Prostate gland (tissue), 2 donors: ENCODE results near the gene INTS1. TPM values are rescaled to one million over a fixed set of nuclear protein-coding genes. Genes with fewer than 3 reads are reported as not detected.

Experiments
- DNase-seq: peaks from one replicate; pipeline ENCODE4 v3.0.0-alpha.2; 2019; ENCODE audit warnings: low spot score
- H3K27ac ChIP-seq, 2 donors: fragments of 200-600 bp; sonication (generic); 2 replicates each; pipeline ENCODE4 v1.5.1; 2017 to 2019
- H3K27me3 ChIP-seq: fragments of 200-600 bp; sonication (generic); replicated peaks from 2 replicates; pipeline ENCODE4 v1.5.1; 2019; ENCODE audit not compliant: insufficient read depth
- H3K36me3 ChIP-seq, 2 donors: fragments of 200-600 bp; sonication (generic); 1 replicate in 1 of 2; 2 replicates in 1 of 2; pipeline versions ENCODE4 v1.5.1 to v1.8.1; 2017 to 2019
- H3K4me1 ChIP-seq: fragments of 200-600 bp; sonication (generic); replicated peaks from 2 replicates; pipeline ENCODE4 v1.5.1; 2019
- H3K4me3 ChIP-seq, 2 donors: fragments of 200-600 bp; sonication (generic); 2 replicates each; pipeline ENCODE4 v1.5.1; 2017 to 2019
- H3K9me3 ChIP-seq: fragments of 200-600 bp; sonication (generic); 2 replicates; pipeline ENCODE4 v1.5.1; 2017
- CTCF ChIP-seq, 4 experiments: fragments of 200-600 bp in 2 of 4; fragments of 450-650 bp in 2 of 4; sonication (generic) in 2 of 4; IDR thresholded peaks; 1 replicate in 3 of 4; 2 replicates in 1 of 4; pipeline ENCODE4 v1.5.1; 2016 to 2019; ENCODE audit warnings: antibody characterized with exemption in 4 of 4, mild to moderate bottlenecking in 2 of 4, moderate library complexity in 2 of 4
- POLR2A ChIP-seq: fragments of 450-650 bp; IDR thresholded peaks from one replicate; pipeline ENCODE4 v1.6.1; 2016; ENCODE audit warnings: antibody characterized with exemption, mild to moderate bottlenecking
- POLR2AphosphoS5 ChIP-seq: sonication (generic); formaldehyde crosslinking; IDR thresholded peaks from one replicate; pipeline ENCODE4 v1.6.1; 2017; ENCODE audit warnings: antibody characterized with exemption
- WGBS: methylation state at CpG from one replicate; pipeline ENCODE4 v1.1.5; 2018; 5-methylcytosine and 5-hydroxymethylcytosine counted together
- intact Hi-C: fragments of 100-400 bp; cut with DNase I; formaldehyde crosslinking; loops from one replicate; pipeline ENCODE4 v1.14.2; 2022
- total RNA-seq, 2 donors: library from RNA; depleted of rRNA; stranded (reverse); fragments of >200 nt; gene quantifications; one replicate each; pipeline ENCODE4 v1.1.0, GENCODE V29; 2016

The INTS1 gene
- total RNA-seq, 2 donors from 2014 or later = 64.9 to 146 TPM

- H3K36me3 ChIP-seq = peaks cover 4 to 22% of the 10 kb centered on the region in 2 donors
- TF ChIP-seq CTCF (IDR thresholded peaks at IDR 0.05) (no peak), POLR2AphosphoS5 (no peak), POLR2A (no peak)
- H3K4me3 ChIP-seq = no peak overlapping the region
- no peak for DNase-seq
- no peaks in the 10 kb centered on the region for H3K27me3 ChIP-seq
- intact Hi-C loops = no loop called here
- no peak overlapping the region for H3K27ac ChIP-seq
- 86% methylated on average over 21 of the region's 21 CpGs for WGBS
- H3K9me3 ChIP-seq = no peaks in the 10 kb centered on the region
- H3K4me1 ChIP-seq = peaks cover 15% of the 10 kb centered on the region
Measured at GRCh38 chr7:1542329-1542728, 38.1 kb upstream of the INTS1 start.

- 89% methylated on average over 28 of the region's 33 CpGs for WGBS
- H3K36me3 ChIP-seq = peaks cover 4 to 22% of the 10 kb centered on the region in 2 donors
Measured at GRCh38 chr7:1541431-1542162, 37.4 kb upstream of the INTS1 start.

GRCh38 chr7:1540776-1541271 lies 36.6 kb upstream of the INTS1 start:
- Histone ChIP-seq H3K27ac (no peak overlapping the region), H3K4me1 (peaks cover 20% of the 10 kb centered on the region), H3K27me3 (no peaks in the 10 kb centered on the region), H3K4me3 (no peak overlapping the region), H3K36me3 (peaks cover 4 to 22% of the 10 kb centered on the region in 2 donors), H3K9me3 (no peaks in the 10 kb centered on the region)
- 90% methylated on average over 31 of the region's 31 CpGs for WGBS
- intact Hi-C loops = no loop called here
- no peak for DNase-seq
- TF ChIP-seq POLR2AphosphoS5 (no peak), CTCF (IDR thresholded peaks at IDR 0.05) (no peak), POLR2A (no peak)

More at GRCh38 chr7:1541431-1542162, 37.4 kb upstream of the INTS1 start:
- H3K4me1 ChIP-seq = peaks cover 18% of the 10 kb centered on the region
- H3K9me3 ChIP-seq = no peaks in the 10 kb centered on the region
- H3K27ac ChIP-seq = no peak overlapping the region
- intact Hi-C loops = no loop called here
- TF ChIP-seq CTCF (IDR thresholded peaks at IDR 0.05) (no peak), POLR2A (no peak), POLR2AphosphoS5 (no peak)
- H3K27me3 ChIP-seq = no peaks in the 10 kb centered on the region
- DNase-seq = no peak
- no peak overlapping the region for H3K4me3 ChIP-seq

GRCh38 chr7:1539882-1540775 lies 35.9 kb upstream of the INTS1 start:
- WGBS = 93% methylated on average over 60 of the region's 73 CpGs
- TF ChIP-seq POLR2AphosphoS5 = no peak
- TF ChIP-seq CTCF (IDR thresholded peaks at IDR 0.05) = no peak
- no peak for TF ChIP-seq POLR2A

More at GRCh38 chr7:1539882-1540775, 35.9 kb upstream of the INTS1 start:
- DNase-seq = no peak
- H3K27me3 ChIP-seq = no peaks in the 10 kb centered on the region
- H3K36me3 ChIP-seq = peaks cover 4 to 22% of the 10 kb centered on the region in 2 donors
- intact Hi-C loops = loop anchor here (5.0 kb wide), 2 partner anchors 78 to 1092 kb away; partner anchors contain the start of gene TTYH3
- H3K4me1 ChIP-seq = peaks cover 20% of the 10 kb centered on the region
- H3K27ac ChIP-seq = no peak overlapping the region
- H3K4me3 ChIP-seq = no peak overlapping the region
- H3K9me3 ChIP-seq = no peaks in the 10 kb centered on the region
